Measurements from ENCODE around the gene TBKBP1. TPM values are rescaled to one million over a fixed set of nuclear protein-coding genes. Genes with fewer than 3 reads are reported as not detected.
A peak's percentile ranks its signal among the peaks of the same experiment; 100 is the strongest.

The TBKBP1 gene
- total RNA-seq, 1 donor from 2014 or later = 18.3 TPM

DNA sequence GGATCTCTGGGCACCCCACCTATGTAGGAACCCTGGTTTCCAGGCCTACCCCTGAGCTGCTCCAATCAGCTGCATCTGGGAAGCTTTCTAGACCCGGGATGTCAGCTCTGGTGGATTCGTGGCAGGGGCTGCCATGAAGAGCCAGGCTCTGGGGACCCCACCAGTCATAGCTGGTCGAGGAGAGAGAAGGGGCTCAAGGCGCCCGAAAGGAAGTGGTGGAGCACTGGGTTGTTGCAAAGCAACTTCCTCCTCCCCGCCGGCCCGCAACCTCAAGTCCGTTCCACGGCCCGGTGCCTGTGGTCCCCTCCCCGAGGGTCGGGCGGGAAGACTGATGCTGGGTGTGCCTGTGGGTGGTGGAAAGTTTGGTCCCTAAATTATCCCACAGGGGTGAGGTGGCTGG lies 10.2 kb downstream of the TBKBP1 start:
- H3K4me3 Mint-ChIP-seq = no peak overlapping the region
- TF ChIP-seq CTCF (conservative IDR thresholded peaks at IDR 0.05) = no peak
- no peaks in the 10 kb centered on the region for H3K36me3 Mint-ChIP-seq (ENCODE audit: low read depth)
- H3K27me3 Mint-ChIP-seq (ENCODE audit: low read depth) = no peaks in the 10 kb centered on the region
- no peak for DNase-seq (ENCODE audit: low read depth, low spot score)
- peaks cover 42% of the 10 kb centered on the region for H3K4me1 Mint-ChIP-seq
- H3K27ac Mint-ChIP-seq (ENCODE audit: unreplicated experiment) = no peak overlapping the region
- H3K9me3 Mint-ChIP-seq = no peaks in the 10 kb centered on the region

- no peaks in the 10 kb centered on the region for H3K36me3 Mint-ChIP-seq (ENCODE audit: low read depth)
- peaks cover 42% of the 10 kb centered on the region for H3K4me1 Mint-ChIP-seq
- no peak overlapping the region for H3K27ac Mint-ChIP-seq (ENCODE audit: unreplicated experiment)
Measured at GRCh38 chr17:47704736-47705135, 10.8 kb downstream of the TBKBP1 start.

GRCh38 chr17:47705536-47706530 lies 11.9 kb downstream of the TBKBP1 start:
- H3K27ac Mint-ChIP-seq (ENCODE audit: unreplicated experiment) = no peak overlapping the region
- no peaks in the 10 kb centered on the region for H3K27me3 Mint-ChIP-seq (ENCODE audit: low read depth)
- no peak overlapping the region for H3K4me3 Mint-ChIP-seq
- no peaks in the 10 kb centered on the region for H3K9me3 Mint-ChIP-seq
- DNase-seq (ENCODE audit: low read depth, low spot score) = no peak
- no peaks in the 10 kb centered on the region for H3K36me3 Mint-ChIP-seq (ENCODE audit: low read depth)
- no peak for TF ChIP-seq CTCF (conservative IDR thresholded peaks at IDR 0.05)
- peaks cover 42% of the 10 kb centered on the region for H3K4me1 Mint-ChIP-seq

More at GRCh38 chr17:47704736-47705135, 10.8 kb downstream of the TBKBP1 start:
- H3K4me3 Mint-ChIP-seq = no peak overlapping the region
- no peaks in the 10 kb centered on the region for H3K9me3 Mint-ChIP-seq
- DNase-seq (ENCODE audit: low read depth, low spot score) = no peak
- no peaks in the 10 kb centered on the region for H3K27me3 Mint-ChIP-seq (ENCODE audit: low read depth)
- no peak for TF ChIP-seq CTCF (conservative IDR thresholded peaks at IDR 0.05)

- peak overlapping the region; percentile 43 for H3K4me3 Mint-ChIP-seq
Measured at GRCh38 chr17:47707056-47707804, 13.3 kb downstream of the TBKBP1 start.

More at GRCh38 chr17:47707056-47707804, 13.3 kb downstream of the TBKBP1 start:
- no peaks in the 10 kb centered on the region for H3K9me3 Mint-ChIP-seq
- H3K27ac Mint-ChIP-seq (ENCODE audit: unreplicated experiment) = peak overlapping the region; percentile 91
- no peak for TF ChIP-seq CTCF (conservative IDR thresholded peaks at IDR 0.05)
- no peaks in the 10 kb centered on the region for H3K36me3 Mint-ChIP-seq (ENCODE audit: low read depth)
- no peaks in the 10 kb centered on the region for H3K27me3 Mint-ChIP-seq (ENCODE audit: low read depth)
- peaks cover 36% of the 10 kb centered on the region for H3K4me1 Mint-ChIP-seq
- DNase-seq (ENCODE audit: low read depth, low spot score) = no peak

Data from neural crest cell (in vitro differentiated cells).